SJCRH30 (cell line): ENCODE data around the gene EHBP1. TPM values are rescaled to one million over a fixed set of nuclear protein-coding genes. Genes with fewer than 3 reads are reported as not detected.

Experiments
- DNase-seq, 2 experiments: peaks; one replicate each; pipeline ENCODE4 v3.0.0-alpha.2; 2015 to 2020
- H3K27ac ChIP-seq: fragments of 250-450 bp; sonication (Bioruptor Pico); 2 replicates; pipeline ENCODE4 v1.5.1; 2020; ENCODE audit warnings: mild to moderate bottlenecking, moderate library complexity
- H3K27me3 ChIP-seq: fragments of 250-450 bp; sonication (Bioruptor Pico); 2 replicates; pipeline ENCODE4 v1.5.1; 2020; ENCODE audit warnings: mild to moderate bottlenecking, moderate library complexity
- H3K36me3 ChIP-seq: fragments of 250-450 bp; sonication (Bioruptor Pico); 2 replicates; pipeline ENCODE4 v1.5.1; 2020; ENCODE audit warnings: mild to moderate bottlenecking, moderate library complexity
- H3K4me1 ChIP-seq: fragments of 250-450 bp; sonication (Bioruptor Pico); 2 replicates; pipeline ENCODE4 v1.5.1; 2020; ENCODE audit warnings: mild to moderate bottlenecking, moderate library complexity
- H3K4me3 ChIP-seq: fragments of 250-450 bp; sonication (Bioruptor Pico); 2 replicates; pipeline ENCODE4 v1.5.1; 2020; ENCODE audit warnings: mild to moderate bottlenecking, moderate library complexity
- H3K9me3 ChIP-seq: fragments of 250-450 bp; sonication (Bioruptor Pico); replicated peaks from 2 replicates; pipeline ENCODE4 v1.5.1; 2020; ENCODE audit warnings: mild to moderate bottlenecking, moderate library complexity
- total RNA-seq: library from RNA; depleted of rRNA; stranded (reverse); fragments of >200 nt; shearing (Covaris generic); gene quantifications from 2 replicates; pipeline ENCODE4 v1.2.3, GENCODE V29; 2014

The EHBP1 gene
- total RNA-seq, 1 experiment from 2014 or later = 32.7 TPM

GRCh38 chr2:62964671-62965070 lies 259.2 kb downstream of the EHBP1 start:
- no peak overlapping the region for H3K4me3 ChIP-seq
- H3K27ac ChIP-seq = no peak overlapping the region
- no peaks in the 10 kb centered on the region for H3K9me3 ChIP-seq
- no peaks in the 10 kb centered on the region; the same call in 1 of the 2 replicates for H3K36me3 ChIP-seq
- DNase-seq = no peak
- no peaks in the 10 kb centered on the region for H3K27me3 ChIP-seq
- no peaks in the 10 kb centered on the region; the same call in 1 of the 2 replicates for H3K4me1 ChIP-seq

DNA sequence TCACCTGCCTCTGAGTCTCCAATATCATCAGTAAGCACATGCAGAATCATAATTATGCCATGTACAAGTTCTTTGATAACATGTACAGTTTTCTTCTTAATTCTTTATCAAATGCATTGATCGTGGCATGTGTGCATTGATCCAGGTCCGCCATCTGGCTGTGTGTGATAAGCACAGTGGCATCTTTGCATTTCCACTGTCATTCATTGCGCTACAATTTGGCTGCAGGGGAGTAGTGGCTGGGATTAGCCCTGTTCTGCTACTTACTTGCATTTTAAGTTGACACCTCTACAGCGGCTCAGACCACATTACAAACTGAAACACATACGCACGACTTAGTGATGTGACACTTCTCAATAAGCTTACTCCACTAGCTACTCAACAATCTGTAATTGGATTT lies 261.5 kb downstream of the EHBP1 start:
- H3K27me3 ChIP-seq = no peaks in the 10 kb centered on the region
- H3K27ac ChIP-seq = no peak overlapping the region
- DNase-seq = no peak
- H3K4me1 ChIP-seq = no peaks in the 10 kb centered on the region; the same call in 1 of the 2 replicates
- H3K36me3 ChIP-seq = no peaks in the 10 kb centered on the region; the same call in 1 of the 2 replicates
- H3K9me3 ChIP-seq = no peaks in the 10 kb centered on the region
- H3K4me3 ChIP-seq = no peak overlapping the region

- H3K4me1 ChIP-seq = no peaks in the 10 kb centered on the region; the same call in 1 of the 2 replicates
- DNase-seq = no peak
- no peak overlapping the region for H3K27ac ChIP-seq
- H3K27me3 ChIP-seq = no peaks in the 10 kb centered on the region
- H3K4me3 ChIP-seq = no peak overlapping the region
- H3K36me3 ChIP-seq = no peaks in the 10 kb centered on the region; the same call in none of the 2 replicates
- no peaks in the 10 kb centered on the region for H3K9me3 ChIP-seq
Observed at GRCh38 chr2:62968168-62968567, 262.7 kb downstream of the EHBP1 start.

- Histone ChIP-seq H3K4me1 (no peaks in the 10 kb centered on the region; the same call in 1 of the 2 replicates), H3K27me3 (no peaks in the 10 kb centered on the region), H3K4me3 (no peak overlapping the region), H3K27ac (no peak overlapping the region), H3K36me3 (no peaks in the 10 kb centered on the region; the same call in none of the 2 replicates), H3K9me3 (no peaks in the 10 kb centered on the region)
- DNase-seq = no peak
Observed at GRCh38 chr2:62968668-62969067, 263.2 kb downstream of the EHBP1 start.

- no peaks in the 10 kb centered on the region for H3K9me3 ChIP-seq
Observed at GRCh38 chr2:62971936-62972335, 266.4 kb downstream of the EHBP1 start.

GRCh38 chr2:62972601-62973000 lies 267.1 kb downstream of the EHBP1 start:
- no peaks in the 10 kb centered on the region; the same call in 1 of the 2 replicates for H3K4me1 ChIP-seq
- no peaks in the 10 kb centered on the region; the same call in 1 of the 2 replicates for H3K36me3 ChIP-seq
- H3K27me3 ChIP-seq = no peaks in the 10 kb centered on the region
- no peak for DNase-seq
- H3K4me3 ChIP-seq = no peak overlapping the region
- H3K9me3 ChIP-seq = no peaks in the 10 kb centered on the region
- no peak overlapping the region for H3K27ac ChIP-seq

More at GRCh38 chr2:62971936-62972335, 266.4 kb downstream of the EHBP1 start:
- Histone ChIP-seq H3K27me3 (no peaks in the 10 kb centered on the region), H3K27ac (no peak overlapping the region), H3K36me3 (no peaks in the 10 kb centered on the region; the same call in 1 of the 2 replicates), H3K4me3 (no peak overlapping the region), H3K4me1 (no peaks in the 10 kb centered on the region; the same call in 1 of the 2 replicates)
- no peak for DNase-seq

DNA sequence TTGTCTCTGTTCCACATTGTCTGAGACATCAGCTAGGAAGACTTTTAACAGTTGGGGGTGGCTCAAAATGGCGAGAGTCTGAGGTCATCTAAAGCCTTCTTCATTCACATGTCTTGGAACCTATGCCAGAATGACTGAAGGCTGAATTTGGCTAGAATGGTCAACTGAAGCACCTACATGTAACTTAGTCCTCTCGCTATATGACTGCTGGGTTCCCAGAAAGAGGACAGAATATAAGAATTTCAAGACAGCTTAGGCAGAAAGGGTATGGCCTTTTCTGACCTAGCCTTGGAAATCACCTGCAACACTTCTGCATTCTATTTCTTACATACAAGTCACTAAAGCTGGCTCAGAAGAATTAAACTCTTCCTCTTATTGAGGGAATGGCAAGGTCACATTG lies 269.5 kb downstream of the EHBP1 start:
- Histone ChIP-seq H3K36me3 (peaks cover 7% of the 10 kb centered on the region; the same call in 1 of the 2 replicates), H3K9me3 (no peaks in the 10 kb centered on the region), H3K4me3 (no peak overlapping the region), H3K4me1 (no peaks in the 10 kb centered on the region), H3K27ac (no peak overlapping the region), H3K27me3 (no peaks in the 10 kb centered on the region)
- no peak for DNase-seq

DNA sequence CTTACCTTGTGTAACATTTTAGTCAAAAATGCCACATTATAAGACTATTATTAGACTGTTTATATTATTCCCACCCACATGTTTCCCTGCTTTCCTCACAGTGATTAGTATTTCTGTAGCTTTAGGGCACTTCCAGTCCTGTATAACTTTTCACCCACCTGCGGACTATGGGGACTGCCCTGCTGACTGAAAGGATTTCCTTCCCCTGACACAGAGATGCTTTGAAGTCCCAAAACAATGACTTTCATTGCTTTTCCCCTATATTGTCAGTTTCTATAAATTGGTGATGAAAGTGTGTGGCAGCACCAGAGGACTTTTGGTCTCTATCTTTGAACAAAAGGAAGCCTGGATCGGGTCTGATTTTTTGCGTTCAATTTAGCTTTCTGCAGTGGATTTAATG lies 286.1 kb downstream of the EHBP1 start:
- Histone ChIP-seq H3K4me1 (no peaks in the 10 kb centered on the region), H3K4me3 (no peak overlapping the region), H3K9me3 (no peaks in the 10 kb centered on the region), H3K36me3 (no peaks in the 10 kb centered on the region; the same call in 1 of the 2 replicates), H3K27me3 (no peaks in the 10 kb centered on the region), H3K27ac (no peak overlapping the region)
- DNase-seq = no peak

GRCh38 chr2:62992561-62992960 lies 287.0 kb downstream of the EHBP1 start:
- Histone ChIP-seq H3K36me3 (no peaks in the 10 kb centered on the region; the same call in 1 of the 2 replicates), H3K4me3 (no peak overlapping the region)
- DNase-seq = no peak

GRCh38 chr2:62994206-62994605 lies 288.7 kb downstream of the EHBP1 start:
- Histone ChIP-seq H3K4me3 (no peak overlapping the region), H3K4me1 (no peaks in the 10 kb centered on the region), H3K27me3 (no peaks in the 10 kb centered on the region; the same call in 1 of the 2 replicates), H3K9me3 (no peaks in the 10 kb centered on the region), H3K27ac (no peak overlapping the region), H3K36me3 (peaks cover under 1% of the 10 kb centered on the region; the same call in 1 of the 2 replicates)
- DNase-seq = no peak

More at GRCh38 chr2:62992561-62992960, 287.0 kb downstream of the EHBP1 start:
- Histone ChIP-seq H3K4me1 (no peaks in the 10 kb centered on the region), H3K27ac (no peak overlapping the region), H3K9me3 (no peaks in the 10 kb centered on the region), H3K27me3 (no peaks in the 10 kb centered on the region)

- no peaks in the 10 kb centered on the region for H3K4me1 ChIP-seq
- H3K9me3 ChIP-seq = no peaks in the 10 kb centered on the region
- no peak overlapping the region for H3K4me3 ChIP-seq
- no peak for DNase-seq
- H3K27ac ChIP-seq = no peak overlapping the region
- H3K36me3 ChIP-seq = peaks cover 5% of the 10 kb centered on the region; the same call in 1 of the 2 replicates
- H3K27me3 ChIP-seq = no peaks in the 10 kb centered on the region; the same call in 1 of the 2 replicates
Observed at GRCh38 chr2:62996534-62997186, 291.1 kb downstream of the EHBP1 start.

DNA sequence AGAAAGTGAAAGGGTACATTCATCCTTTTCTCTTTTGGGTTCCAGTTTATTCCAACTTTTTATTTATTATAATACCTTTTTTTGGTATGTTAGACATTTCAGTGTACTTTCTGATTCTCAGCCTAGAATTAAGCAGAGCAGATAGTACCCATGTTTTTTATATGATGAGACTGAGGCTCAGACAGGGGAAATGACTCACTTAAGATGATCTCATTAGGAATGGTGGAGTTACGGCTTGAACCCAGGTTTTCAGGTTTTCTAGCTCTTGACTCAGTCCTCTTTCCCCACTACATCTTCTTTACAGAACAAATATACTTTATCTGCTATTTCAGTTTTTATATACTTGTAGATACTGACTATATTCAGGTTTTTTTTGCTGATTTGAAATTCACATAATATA lies 293.4 kb downstream of the EHBP1 start:
- DNase-seq = no peak
- no peak overlapping the region for H3K27ac ChIP-seq
- H3K36me3 ChIP-seq = peaks cover 5% of the 10 kb centered on the region; the same call in 1 of the 2 replicates
- no peaks in the 10 kb centered on the region; the same call in 1 of the 2 replicates for H3K27me3 ChIP-seq
- no peaks in the 10 kb centered on the region for H3K4me1 ChIP-seq
- no peaks in the 10 kb centered on the region for H3K9me3 ChIP-seq
- H3K4me3 ChIP-seq = no peak overlapping the region

DNA sequence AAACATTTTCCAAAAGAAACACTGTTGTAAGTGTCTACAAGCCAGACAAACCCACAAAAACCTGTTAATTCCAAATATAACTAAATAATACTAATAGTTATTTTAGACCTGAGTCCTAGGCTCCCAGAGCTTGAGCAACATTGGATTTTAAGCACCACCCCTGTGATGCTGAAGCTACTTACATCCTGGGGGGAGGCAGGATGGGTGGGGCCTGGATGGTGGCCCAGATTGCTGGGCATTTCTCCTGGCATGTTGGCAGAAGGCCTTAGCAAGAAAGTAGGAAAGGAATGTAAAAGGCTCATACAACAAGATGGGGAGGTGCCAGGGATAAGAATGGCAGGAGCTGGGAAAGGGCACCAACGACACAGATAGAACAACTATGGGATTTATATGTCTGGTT lies 294.4 kb downstream of the EHBP1 start:
- no peaks in the 10 kb centered on the region; the same call in 1 of the 2 replicates for H3K27me3 ChIP-seq
- no peak overlapping the region for H3K4me3 ChIP-seq
- H3K36me3 ChIP-seq = peaks cover 6% of the 10 kb centered on the region; the same call in 1 of the 2 replicates
- no peak overlapping the region for H3K27ac ChIP-seq
- no peaks in the 10 kb centered on the region for H3K4me1 ChIP-seq
- DNase-seq = no peak
- H3K9me3 ChIP-seq = no peaks in the 10 kb centered on the region

DNA sequence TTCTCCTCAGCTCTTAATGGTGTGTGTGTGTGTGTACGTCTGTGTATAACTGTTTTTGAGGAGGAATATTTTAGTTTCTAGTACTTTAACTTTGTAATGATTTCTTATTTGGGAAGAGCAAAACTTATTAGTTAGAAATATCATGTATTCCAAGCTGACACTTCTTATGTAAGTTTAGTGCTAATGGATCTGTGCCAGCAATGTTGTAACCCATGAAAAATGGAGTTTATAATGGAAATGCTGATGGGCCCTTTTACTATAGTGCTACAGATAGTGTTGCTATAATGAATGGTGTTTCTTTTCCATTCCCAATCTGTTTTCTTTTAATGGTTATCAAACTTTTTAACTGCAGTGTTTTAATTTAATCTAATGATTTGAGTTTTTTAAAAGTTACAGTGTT lies 295.3 kb downstream of the EHBP1 start:
- H3K27ac ChIP-seq = no peak overlapping the region
- no peaks in the 10 kb centered on the region; the same call in 1 of the 2 replicates for H3K27me3 ChIP-seq
- H3K4me3 ChIP-seq = no peak overlapping the region
- no peak for DNase-seq
- no peaks in the 10 kb centered on the region for H3K4me1 ChIP-seq
- peaks cover 8% of the 10 kb centered on the region; the same call in 1 of the 2 replicates for H3K36me3 ChIP-seq
- no peaks in the 10 kb centered on the region for H3K9me3 ChIP-seq

DNA sequence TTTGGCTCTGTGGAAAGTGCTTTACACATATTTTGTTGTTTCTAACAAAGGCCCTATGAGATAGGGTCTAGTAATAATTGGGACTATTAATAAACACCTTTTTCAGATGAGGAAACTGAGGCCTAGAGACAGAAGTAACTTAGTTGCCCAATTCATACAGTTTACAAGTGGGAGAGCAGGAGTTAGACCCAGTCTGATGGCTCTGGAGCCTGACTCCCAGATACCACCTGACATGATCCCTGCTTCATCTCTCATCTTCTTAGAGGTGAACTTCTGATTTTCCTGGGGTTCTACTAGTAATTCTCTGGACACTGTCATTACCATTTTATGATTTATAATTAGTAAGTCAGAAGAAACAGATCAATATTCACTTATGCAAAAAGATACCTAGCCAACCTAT lies 296.1 kb downstream of the EHBP1 start:
- Histone ChIP-seq H3K4me1 (no peaks in the 10 kb centered on the region), H3K4me3 (no peak overlapping the region), H3K36me3 (peaks cover 8% of the 10 kb centered on the region; the same call in 1 of the 2 replicates), H3K27me3 (no peaks in the 10 kb centered on the region; the same call in 1 of the 2 replicates), H3K27ac (no peak overlapping the region), H3K9me3 (no peaks in the 10 kb centered on the region)
- no peak for DNase-seq
